HEK293 (cell line): Measurements from ENCODE around the gene CHI3L1.

Experiments used
- CTCF ChIA-PET: fragments of 350-600 bp; formaldehyde crosslinking; extraction: SDS; loops from one replicate; lab custom pipeline; 2021; ENCODE audit warnings: antibody characterized with exemption; lab: Yijun Ruan, JAX
- POLR2A ChIA-PET: fragments of 300-600 bp; formaldehyde crosslinking; extraction: SDS; loops from one replicate; lab custom pipeline; 2020; ENCODE audit warnings: antibody characterized with exemption, inconsistent platforms; lab: Yijun Ruan, JAX
- H3K27ac ChIP-seq: fragments of 200-500 bp; sonication (Bioruptor generic); 2 replicates; pipeline ENCODE4 v1.5.1; 2014; ENCODE audit warnings: low read depth, low read length, control low read depth, inconsistent platforms; ENCODE audit errors: extremely low read depth
- H3K36me3 ChIP-seq, 2 experiments: fragments of 200-500 bp in 1 of 2; sonication (Bioruptor generic) in 1 of 2; 1 replicate in 1 of 2; 2 replicates in 1 of 2; pipeline ENCODE4 v1.5.1; 2014 to 2017; ENCODE audit warnings: inconsistent platforms in 2 of 2, low read length in 2 of 2; ENCODE audit not compliant: control insufficient read depth in 2 of 2, insufficient read depth in 1 of 2
- H3K4me1 ChIP-seq: fragments of 200-500 bp; sonication (Bioruptor generic); 2 replicates; pipeline ENCODE4 v1.5.1; 2014; ENCODE audit warnings: mild to moderate bottlenecking, low read length, inconsistent platforms; ENCODE audit not compliant: control insufficient read depth, insufficient read depth
- H3K4me3 ChIP-seq: 2 replicates; pipeline ENCODE4 v1.5.1; 2011; ENCODE audit warnings: low read depth, mild to moderate bottlenecking, control low read depth, low read length, moderate library complexity
- H3K9me3 ChIP-seq: fragments of 200-500 bp; sonication (Bioruptor generic); 2 replicates; pipeline ENCODE4 v1.5.1; 2014; ENCODE audit warnings: low read depth, low read length, inconsistent platforms; ENCODE audit not compliant: control insufficient read depth, insufficient read depth
- HOXD13 ChIP-seq: sonication (generic); formaldehyde crosslinking; IDR thresholded peaks from 2 replicates; pipeline ENCODE4 v1.8.0; 2022; ENCODE audit warnings: missing genetic modification reagents, borderline replicate concordance
- KLF7 ChIP-seq: fragments of 450-650 bp; formaldehyde crosslinking; IDR thresholded peaks from 2 replicates; pipeline ENCODE4 v1.5.1; 2016; ENCODE audit warnings: missing biosample characterization, missing genetic modification characterization, borderline replicate concordance
- MYNN ChIP-seq: fragments of 450-650 bp; formaldehyde crosslinking; IDR thresholded peaks from 2 replicates; pipeline ENCODE4 v1.5.1; 2016; ENCODE audit warnings: missing biosample characterization, missing genetic modification characterization, borderline replicate concordance
- MZF1 ChIP-seq: fragments of 450-650 bp; formaldehyde crosslinking; IDR thresholded peaks from 2 replicates; pipeline ENCODE4 v1.5.1; 2017; ENCODE audit warnings: missing biosample characterization, missing genetic modification characterization, borderline replicate concordance
- OVOL3 ChIP-seq: fragments of 450-650 bp; formaldehyde crosslinking; IDR thresholded peaks from 2 replicates; pipeline ENCODE4 v1.5.1; 2016; ENCODE audit warnings: missing biosample characterization, missing genetic modification characterization
- ZNF19 ChIP-seq: fragments of 450-650 bp; formaldehyde crosslinking; IDR thresholded peaks from 2 replicates; pipeline ENCODE4; 2016; ENCODE audit warnings: missing biosample characterization, missing genetic modification characterization, low read depth
- ZNF292 ChIP-seq: fragments of 450-650 bp; formaldehyde crosslinking; IDR thresholded peaks from 2 replicates; pipeline ENCODE4 v1.5.1; 2016; ENCODE audit warnings: low read depth, missing biosample characterization, missing genetic modification characterization, borderline replicate concordance
- ZNF350 ChIP-seq: fragments of 450-650 bp; formaldehyde crosslinking; IDR thresholded peaks from 2 replicates; pipeline ENCODE4 v1.5.0; 2017; ENCODE audit warnings: missing biosample characterization, mild to moderate bottlenecking, missing genetic modification characterization
- ZNF433 ChIP-seq: fragments of 450-650 bp; formaldehyde crosslinking; IDR thresholded peaks from 2 replicates; pipeline ENCODE4 v1.5.1; 2016; ENCODE audit warnings: missing biosample characterization, missing genetic modification characterization, low read depth
- ZNF510 ChIP-seq: fragments of 450-650 bp; formaldehyde crosslinking; IDR thresholded peaks from 2 replicates; pipeline ENCODE4 v1.5.1; 2018; ENCODE audit warnings: mild to moderate bottlenecking, missing genetic modification characterization, missing biosample characterization; ENCODE audit not compliant: insufficient replicate concordance
- ZNF585B ChIP-seq: fragments of 450-650 bp; formaldehyde crosslinking; IDR thresholded peaks from 2 replicates; pipeline ENCODE4 v1.5.1; 2016; ENCODE audit warnings: missing biosample characterization, missing genetic modification characterization
- ZNF843 ChIP-seq: fragments of 450-650 bp; formaldehyde crosslinking; IDR thresholded peaks from 2 replicates; pipeline ENCODE4 v1.5.1; 2016; ENCODE audit warnings: missing biosample characterization, missing genetic modification characterization
- TF ChIP-seq, protein P1 (sequence below): fragments of 450-650 bp; formaldehyde crosslinking; optimal IDR thresholded peaks from 2 replicates; pipeline ENCODE3; 2016; ENCODE audit warnings: missing biosample characterization, mild to moderate bottlenecking, missing genetic modification characterization
- TF ChIP-seq, protein P2 (sequence below): fragments of 450-650 bp; formaldehyde crosslinking; IDR thresholded peaks from 2 replicates; pipeline ENCODE4 v1.5.1; 2016; ENCODE audit warnings: missing biosample characterization, missing genetic modification characterization
- TF ChIP-seq, protein P3 (sequence below): fragments of 450-650 bp; formaldehyde crosslinking; IDR thresholded peaks from 2 replicates; pipeline ENCODE4 v1.5.1; 2016; ENCODE audit warnings: missing biosample characterization, missing genetic modification characterization
- TF ChIP-seq, protein P4 (sequence below): fragments of 450-650 bp; formaldehyde crosslinking; IDR thresholded peaks from 2 replicates; pipeline ENCODE4 v1.5.1; 2016; ENCODE audit warnings: missing biosample characterization, missing genetic modification characterization
- TF ChIP-seq, protein P5 (sequence below): fragments of 450-650 bp; formaldehyde crosslinking; IDR thresholded peaks from 2 replicates; pipeline ENCODE4 v1.5.1; 2016; ENCODE audit warnings: missing biosample characterization, missing genetic modification characterization

Gene CHI3L1

DNA sequence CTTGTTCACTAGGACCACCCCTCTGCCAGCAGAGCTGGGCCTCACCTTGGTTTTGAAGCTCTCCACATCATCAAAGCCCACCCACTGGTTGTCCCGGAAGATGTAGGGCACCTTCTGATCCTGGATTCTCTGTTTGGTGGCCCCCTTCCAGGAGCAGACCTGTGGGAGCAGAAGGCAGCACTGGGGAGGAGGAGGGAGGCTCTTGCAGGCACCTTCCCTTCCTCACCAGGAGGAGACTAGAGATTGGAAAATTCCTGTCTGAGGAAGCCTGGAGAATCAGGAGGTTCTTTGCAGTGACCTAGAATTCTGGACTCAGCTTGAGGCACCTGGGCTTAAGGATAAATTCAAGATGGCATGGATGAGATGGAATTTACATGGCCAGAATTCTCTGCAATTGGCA, 32.7 kb upstream of the CHI3L1 start:
- H3K4me1 ChIP-seq: no peaks in the 10 kb centered on the region
- no peaks in the 10 kb centered on the region for H3K36me3 ChIP-seq
- no peak overlapping the region for H3K27ac ChIP-seq
- ChIA-PET POLR2A (no interaction called here), CTCF (interaction anchor here (0.5 to 13.0 kb wide), 9 partner anchors 10 to 179 kb away, joined by 3 to 293 read pairs (median 5); no protein-coding TSS in a partner anchor)
- H3K4me3 ChIP-seq: no peak overlapping the region
- TF ChIP-seq ZNF292 (tag by site-specific recombination): no peak
- TF ChIP-seq, protein P1, sequence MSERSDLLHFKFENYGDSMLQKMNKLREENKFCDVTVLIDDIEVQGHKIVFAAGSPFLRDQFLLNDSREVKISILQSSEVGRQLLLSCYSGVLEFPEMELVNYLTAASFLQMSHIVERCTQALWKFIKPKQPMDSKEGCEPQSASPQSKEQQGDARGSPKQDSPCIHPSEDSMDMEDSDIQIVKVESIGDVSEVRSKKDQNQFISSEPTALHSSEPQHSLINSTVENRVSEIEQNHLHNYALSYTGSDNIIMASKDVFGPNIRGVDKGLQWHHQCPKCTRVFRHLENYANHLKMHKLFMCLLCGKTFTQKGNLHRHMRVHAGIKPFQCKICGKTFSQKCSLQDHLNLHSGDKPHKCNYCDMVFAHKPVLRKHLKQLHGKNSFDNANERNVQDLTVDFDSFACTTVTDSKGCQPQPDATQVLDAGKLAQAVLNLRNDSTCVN (tag by site-specific recombination): no peak
- no peak for TF ChIP-seq ZNF350 (tag by site-specific recombination)
- TF ChIP-seq ZNF585B (tag by site-specific recombination): no peak
- TF ChIP-seq KLF7: no peak
- no peak for TF ChIP-seq ZNF433
- TF ChIP-seq, protein P2, sequence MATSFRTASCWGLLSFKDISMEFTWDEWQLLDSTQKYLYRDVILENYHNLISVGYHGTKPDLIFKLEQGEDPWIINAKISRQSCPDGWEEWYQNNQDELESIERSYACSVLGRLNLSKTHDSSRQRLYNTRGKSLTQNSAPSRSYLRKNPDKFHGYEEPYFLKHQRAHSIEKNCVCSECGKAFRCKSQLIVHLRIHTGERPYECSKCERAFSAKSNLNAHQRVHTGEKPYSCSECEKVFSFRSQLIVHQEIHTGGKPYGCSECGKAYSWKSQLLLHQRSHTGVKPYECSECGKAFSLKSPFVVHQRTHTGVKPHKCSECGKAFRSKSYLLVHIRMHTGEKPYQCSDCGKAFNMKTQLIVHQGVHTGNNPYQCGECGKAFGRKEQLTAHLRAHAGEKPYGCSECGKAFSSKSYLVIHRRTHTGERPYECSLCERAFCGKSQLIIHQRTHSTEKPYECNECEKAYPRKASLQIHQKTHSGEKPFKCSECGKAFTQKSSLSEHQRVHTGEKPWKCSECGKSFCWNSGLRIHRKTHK (tag by site-specific recombination): no peak
- no peak for TF ChIP-seq ZNF19 (tag by site-specific recombination)
- TF ChIP-seq MYNN (tag by site-specific recombination): no peak
- TF ChIP-seq, protein P3, sequence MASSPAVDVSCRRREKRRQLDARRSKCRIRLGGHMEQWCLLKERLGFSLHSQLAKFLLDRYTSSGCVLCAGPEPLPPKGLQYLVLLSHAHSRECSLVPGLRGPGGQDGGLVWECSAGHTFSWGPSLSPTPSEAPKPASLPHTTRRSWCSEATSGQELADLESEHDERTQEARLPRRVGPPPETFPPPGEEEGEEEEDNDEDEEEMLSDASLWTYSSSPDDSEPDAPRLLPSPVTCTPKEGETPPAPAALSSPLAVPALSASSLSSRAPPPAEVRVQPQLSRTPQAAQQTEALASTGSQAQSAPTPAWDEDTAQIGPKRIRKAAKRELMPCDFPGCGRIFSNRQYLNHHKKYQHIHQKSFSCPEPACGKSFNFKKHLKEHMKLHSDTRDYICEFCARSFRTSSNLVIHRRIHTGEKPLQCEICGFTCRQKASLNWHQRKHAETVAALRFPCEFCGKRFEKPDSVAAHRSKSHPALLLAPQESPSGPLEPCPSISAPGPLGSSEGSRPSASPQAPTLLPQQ: no peak
- no peak for TF ChIP-seq HOXD13 (CRISPR knock-in tag)
- TF ChIP-seq MZF1 (tag by site-specific recombination): no peak
- TF ChIP-seq ZNF843 (tag by site-specific recombination): no peak
- TF ChIP-seq, protein P4, sequence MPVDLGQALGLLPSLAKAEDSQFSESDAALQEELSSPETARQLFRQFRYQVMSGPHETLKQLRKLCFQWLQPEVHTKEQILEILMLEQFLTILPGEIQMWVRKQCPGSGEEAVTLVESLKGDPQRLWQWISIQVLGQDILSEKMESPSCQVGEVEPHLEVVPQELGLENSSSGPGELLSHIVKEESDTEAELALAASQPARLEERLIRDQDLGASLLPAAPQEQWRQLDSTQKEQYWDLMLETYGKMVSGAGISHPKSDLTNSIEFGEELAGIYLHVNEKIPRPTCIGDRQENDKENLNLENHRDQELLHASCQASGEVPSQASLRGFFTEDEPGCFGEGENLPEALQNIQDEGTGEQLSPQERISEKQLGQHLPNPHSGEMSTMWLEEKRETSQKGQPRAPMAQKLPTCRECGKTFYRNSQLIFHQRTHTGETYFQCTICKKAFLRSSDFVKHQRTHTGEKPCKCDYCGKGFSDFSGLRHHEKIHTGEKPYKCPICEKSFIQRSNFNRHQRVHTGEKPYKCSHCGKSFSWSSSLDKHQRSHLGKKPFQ (tag by site-specific recombination): no peak
- TF ChIP-seq, protein P5, sequence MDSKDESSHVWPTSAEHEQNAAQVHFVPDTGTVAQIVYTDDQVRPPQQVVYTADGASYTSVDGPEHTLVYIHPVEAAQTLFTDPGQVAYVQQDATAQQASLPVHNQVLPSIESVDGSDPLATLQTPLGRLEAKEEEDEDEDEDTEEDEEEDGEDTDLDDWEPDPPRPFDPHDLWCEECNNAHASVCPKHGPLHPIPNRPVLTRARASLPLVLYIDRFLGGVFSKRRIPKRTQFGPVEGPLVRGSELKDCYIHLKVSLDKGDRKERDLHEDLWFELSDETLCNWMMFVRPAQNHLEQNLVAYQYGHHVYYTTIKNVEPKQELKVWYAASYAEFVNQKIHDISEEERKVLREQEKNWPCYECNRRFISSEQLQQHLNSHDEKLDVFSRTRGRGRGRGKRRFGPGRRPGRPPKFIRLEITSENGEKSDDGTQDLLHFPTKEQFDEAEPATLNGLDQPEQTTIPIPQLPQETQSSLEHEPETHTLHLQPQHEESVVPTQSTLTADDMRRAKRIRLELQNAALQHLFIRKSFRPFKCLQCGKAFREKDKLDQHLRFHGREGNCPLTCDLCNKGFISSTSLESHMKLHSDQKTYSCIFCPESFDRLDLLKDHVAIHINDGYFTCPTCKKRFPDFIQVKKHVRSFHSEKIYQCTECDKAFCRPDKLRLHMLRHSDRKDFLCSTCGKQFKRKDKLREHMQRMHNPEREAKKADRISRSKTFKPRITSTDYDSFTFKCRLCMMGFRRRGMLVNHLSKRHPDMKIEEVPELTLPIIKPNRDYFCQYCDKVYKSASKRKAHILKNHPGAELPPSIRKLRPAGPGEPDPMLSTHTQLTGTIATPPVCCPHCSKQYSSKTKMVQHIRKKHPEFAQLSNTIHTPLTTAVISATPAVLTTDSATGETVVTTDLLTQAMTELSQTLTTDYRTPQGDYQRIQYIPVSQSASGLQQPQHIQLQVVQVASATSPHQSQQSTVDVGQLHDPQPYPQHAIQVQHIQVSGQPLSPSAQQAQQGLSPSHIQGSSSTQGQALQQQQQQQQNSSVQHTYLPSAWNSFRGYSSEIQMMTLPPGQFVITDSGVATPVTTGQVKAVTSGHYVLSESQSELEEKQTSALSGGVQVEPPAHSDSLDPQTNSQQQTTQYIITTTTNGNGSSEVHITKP (tag by site-specific recombination): no peak
- no peak for TF ChIP-seq OVOL3
- no peak for TF ChIP-seq ZNF510 (tag by site-specific recombination)
- H3K9me3 ChIP-seq: no peaks in the 10 kb centered on the region
